Mammary epithelial cell (primary cell): ENCODE results near the gene DPPA2.

Experiments
- CTCF ChIP-seq, 2 donors: IDR thresholded peaks in 1 of 2; conservative IDR thresholded peaks in 1 of 2; 2 replicates each; pipeline ENCODE4 v1.5.1; 2011 to 2012; ENCODE audit warnings: inconsistent platforms in 2 of 2, low read length in 2 of 2, mild to moderate bottlenecking in 2 of 2, control low read depth in 1 of 2, low read depth in 1 of 2; ENCODE audit not compliant: insufficient read depth in 1 of 2; ENCODE audit errors: extremely low read depth in 1 of 2
- EZH2 ChIP-seq: IDR thresholded peaks from 2 replicates; pipeline ENCODE4 v1.6.1; 2012; ENCODE audit warnings: low read length, inconsistent platforms, borderline replicate concordance

GRCh38 chr3:109270779-109271178 is 45.5 kb downstream of the DPPA2 start:
- TF ChIP-seq CTCF (conservative IDR thresholded peaks at IDR 0.05 in 1 of 2, IDR thresholded peaks at IDR 0.05 in 1 of 2; ENCODE audit: extremely low read depth in 1 of 2, insufficient read depth in 1 of 2, low read depth in 1 of 2, low read length in 2 of 2): no peak
- no peak for TF ChIP-seq EZH2
